ENCODE data around the gene GNG2. TPM values are rescaled to one million over a fixed set of nuclear protein-coding genes. Genes with fewer than 3 reads are reported as not detected.

Gene GNG2
- total RNA-seq, 1 donor from 2014 or later: 56.8 TPM

GRCh38 chr14:51999084-51999483 lies 138.7 kb downstream of the GNG2 start:
- H3K27me3 Mint-ChIP-seq (ENCODE audit: insufficient read depth, low read depth): no peaks in the 10 kb centered on the region
- peaks cover 43% of the 10 kb centered on the region for H3K79me2 ChIP-seq (ENCODE audit: low read depth)
- TF ChIP-seq EZH2phosphoT487 (IDR thresholded peaks at IDR 0.05) (no peak), EZH2 (IDR thresholded peaks at IDR 0.05) (no peak), CTCF (IDR thresholded peaks at IDR 0.05) (no peak)
- H3K9me3 Mint-ChIP-seq: no peaks in the 10 kb centered on the region
- no peak overlapping the region for H3K4me2 ChIP-seq
- no peak overlapping the region for H3K9ac ChIP-seq
- H3K4me1 ChIP-seq: peaks cover 13% of the 10 kb centered on the region
- no peak overlapping the region for H3K27ac ChIP-seq
- no peak overlapping the region for H2AFZ ChIP-seq (replicated peaks)
- no peak for DNase-seq (ENCODE audit: low spot score)
- H3K36me3 Mint-ChIP-seq: peaks cover 34% of the 10 kb centered on the region
- H4K20me1 ChIP-seq (ENCODE audit: low read depth): peaks cover 28% of the 10 kb centered on the region
- H3K9me3 ChIP-seq (ENCODE audit: low read depth): no peaks in the 10 kb centered on the region
- H3F3A ChIP-seq (ENCODE audit: low read depth): peaks cover 21% of the 10 kb centered on the region
- H3K36me3 ChIP-seq: peaks cover 69% of the 10 kb centered on the region
- no peak overlapping the region for H3K4me3 Mint-ChIP-seq
- H3K4me3 ChIP-seq: no peak overlapping the region
- H3K4me1 Mint-ChIP-seq: no peaks in the 10 kb centered on the region
- no peak overlapping the region for H3K27ac Mint-ChIP-seq
- H3K27me3 ChIP-seq: no peaks in the 10 kb centered on the region

GRCh38 chr14:52000019-52000582 lies 139.7 kb downstream of the GNG2 start:
- H4K20me1 ChIP-seq (ENCODE audit: low read depth): peaks cover 27% of the 10 kb centered on the region
- peaks cover 13% of the 10 kb centered on the region for H3K4me1 ChIP-seq
- Mint-ChIP-seq H3K4me1 (no peaks in the 10 kb centered on the region), H3K36me3 (peaks cover 32% of the 10 kb centered on the region), H3K27me3 (ENCODE audit: insufficient read depth, low read depth) (no peaks in the 10 kb centered on the region), H3K9me3 (no peaks in the 10 kb centered on the region), H3K27ac (no peak overlapping the region), H3K4me3 (no peak overlapping the region)
- no peaks in the 10 kb centered on the region for H3K27me3 ChIP-seq
- H3K27ac ChIP-seq: no peak overlapping the region
- TF ChIP-seq CTCF (IDR thresholded peaks at IDR 0.05) (no peak), EZH2 (IDR thresholded peaks at IDR 0.05) (no peak), EZH2phosphoT487 (IDR thresholded peaks at IDR 0.05) (no peak)
- no peak overlapping the region for H3K9ac ChIP-seq
- H3K4me3 ChIP-seq: no peak overlapping the region
- no peak overlapping the region for H3K4me2 ChIP-seq
- peaks cover 76% of the 10 kb centered on the region for H3K36me3 ChIP-seq
- no peaks in the 10 kb centered on the region for H3K9me3 ChIP-seq (ENCODE audit: low read depth)
- peaks cover 38% of the 10 kb centered on the region for H3K79me2 ChIP-seq (ENCODE audit: low read depth)
- peaks cover 13% of the 10 kb centered on the region for H3F3A ChIP-seq (ENCODE audit: low read depth)
- no peak overlapping the region for H2AFZ ChIP-seq (replicated peaks)
- no peak for DNase-seq (ENCODE audit: low spot score)

- no peak overlapping the region for H3K9ac ChIP-seq
- no peak overlapping the region for H3K4me2 ChIP-seq
- TF ChIP-seq EZH2 (IDR thresholded peaks at IDR 0.05) (no peak), EZH2phosphoT487 (IDR thresholded peaks at IDR 0.05) (no peak), CTCF (IDR thresholded peaks at IDR 0.05) (no peak)
- H4K20me1 ChIP-seq (ENCODE audit: low read depth): peaks cover 25% of the 10 kb centered on the region
- no peaks in the 10 kb centered on the region for H3K27me3 ChIP-seq
- Mint-ChIP-seq H3K27ac (no peak overlapping the region), H3K9me3 (no peaks in the 10 kb centered on the region), H3K4me3 (no peak overlapping the region), H3K27me3 (ENCODE audit: insufficient read depth, low read depth) (no peaks in the 10 kb centered on the region), H3K36me3 (peaks cover 31% of the 10 kb centered on the region), H3K4me1 (no peaks in the 10 kb centered on the region)
- H3K27ac ChIP-seq: no peak overlapping the region
- no peaks in the 10 kb centered on the region for H3K9me3 ChIP-seq (ENCODE audit: low read depth)
- H2AFZ ChIP-seq (replicated peaks): no peak overlapping the region
- no peak for DNase-seq (ENCODE audit: low spot score)
- peaks cover 37% of the 10 kb centered on the region for H3K79me2 ChIP-seq (ENCODE audit: low read depth)
- H3K4me3 ChIP-seq: no peak overlapping the region
- peaks cover 7% of the 10 kb centered on the region for H3F3A ChIP-seq (ENCODE audit: low read depth)
- H3K36me3 ChIP-seq: peaks cover 74% of the 10 kb centered on the region
- H3K4me1 ChIP-seq: peaks cover 13% of the 10 kb centered on the region
Measured at GRCh38 chr14:52000696-52001095, 140.3 kb downstream of the GNG2 start.

Measured in neural progenitor cell (in vitro differentiated cells).